Activated CD4-positive, alpha-beta T cell treated with anti-CD3 and anti-CD28 coated beads for 36 hours (primary cell): ENCODE data around the gene LOC128125822. TPM values are rescaled to one million over a fixed set of nuclear protein-coding genes. Genes with fewer than 3 reads are reported as not detected.

Experiments used
- ATAC-seq: fragments of 200-7000 bp; cut with Tn5 transposase; one replicate; pipeline ENCODE4 v1.10.0; 2021; ENCODE audit warnings: mild to moderate bottlenecking, moderate library complexity
- CTCF ChIA-PET: fragments of 350-600 bp; sonication (Branson Sonifier 250); formaldehyde crosslinking; loops from one replicate; lab custom pipeline; 2021; ENCODE audit warnings: antibody characterized with exemption; lab: Charles Lee
- POLR2A ChIA-PET: fragments of 350-600 bp; sonication (Branson Sonifier 250); formaldehyde crosslinking; loops from one replicate; lab custom pipeline; 2021; ENCODE audit warnings: antibody characterized with exemption, inconsistent platforms; lab: Charles Lee
- DNase-seq: peaks from one replicate; pipeline ENCODE4 v3.0.0-alpha.2; 2020
- H3K27ac Mint-ChIP-seq: one replicate; pipeline ENCODE4 v1.8.0; 2021; ENCODE audit warnings: mixed read lengths
- H3K27me3 Mint-ChIP-seq: one replicate; pipeline ENCODE4 v1.8.0; 2021; ENCODE audit warnings: mixed read lengths
- H3K36me3 Mint-ChIP-seq: one replicate; pipeline ENCODE4 v1.8.0; 2021; ENCODE audit warnings: low read depth, mixed read lengths
- H3K4me1 Mint-ChIP-seq: one replicate; pipeline ENCODE4 v1.8.0; 2021; ENCODE audit warnings: mixed read lengths
- H3K4me3 Mint-ChIP-seq: one replicate; pipeline ENCODE4 v1.8.0; 2021; ENCODE audit warnings: mild to moderate bottlenecking, moderate library complexity, mixed read lengths
- H3K9me3 Mint-ChIP-seq: one replicate; pipeline ENCODE4 v1.8.0; 2021; ENCODE audit warnings: low read depth, mixed read lengths
- intact Hi-C, 2 experiments: fragments of 100-400 bp; cut with DNase I in 1 of 2; cut with micrococcal nuclease in 1 of 2; formaldehyde crosslinking; loops; one replicate each; pipeline versions ENCODE4 v1.14.2 to v1.15.1; 2022 to 2024; cut with DNase I, micrococcal nuclease
- total RNA-seq, 2 experiments: library from RNA; stranded (reverse); gene quantifications; one replicate each; pipeline ENCODE4 v1.2.3, GENCODE V29; 2021

LOC128125822 gene

GRCh38 chr6:63611560-63611959 lies 39.3 kb downstream of the LOC128125822 start:
- CTCF ChIA-PET, result interaction anchor here (1.0 to 2.3 kb wide), 3 partner anchors 8 to 148 kb away, joined by 3 to 7 read pairs (median 4); no protein-coding TSS in a partner anchor
- peaks cover 2% of the 10 kb centered on the region for H3K27me3 Mint-ChIP-seq
- intact Hi-C loops, result no loop called here

GRCh38 chr6:63615590-63615989 lies 43.3 kb downstream of the LOC128125822 start:
- Mint-ChIP-seq H3K27me3 (peaks cover 13% of the 10 kb centered on the region), H3K4me1 (no peaks in the 10 kb centered on the region), H3K4me3 (no peak overlapping the region), H3K36me3 (no peaks in the 10 kb centered on the region), H3K9me3 (no peaks in the 10 kb centered on the region), H3K27ac (no peak overlapping the region)
- DNase-seq, result no peak
- intact Hi-C loops, result no loop called here
- ATAC-seq, result no peak
- POLR2A ChIA-PET, result no interaction called here
- CTCF ChIA-PET, result interaction anchor here (1.2 kb wide), 1 partner anchor 15 kb away, joined by 3 read pairs; no protein-coding TSS in a partner anchor

More at GRCh38 chr6:63611560-63611959, 39.3 kb downstream of the LOC128125822 start:
- Mint-ChIP-seq H3K9me3 (no peaks in the 10 kb centered on the region), H3K27ac (no peak overlapping the region), H3K4me1 (no peaks in the 10 kb centered on the region), H3K36me3 (no peaks in the 10 kb centered on the region), H3K4me3 (no peak overlapping the region)
- ATAC-seq (no peak), DNase-seq (no peak)
- POLR2A ChIA-PET, result no interaction called here

Other genes with a start within 250 kb of the LOC128125822 start
- 10 to 100 TPM; 42.6 to 51.9 TPM for gene PTP4A1, start within 50 bp of the LOC128125822 start, total RNA-seq
- gene PHF3, start 63.3 kb downstream of the LOC128125822 start, total RNA-seq, result 10 to 100 TPM; 50.5 to 56.5 TPM